ENCODE results near the gene PCLAF. TPM values are rescaled to one million over a fixed set of nuclear protein-coding genes. Genes with fewer than 3 reads are reported as not detected.

PCLAF gene
- total and polyA plus RNA-seq, 2 of the 13 experiments (the other 11 are each of a cell fraction or from before 2014, with no cell fraction given) = 98.6 to 98.9 TPM

DNA sequence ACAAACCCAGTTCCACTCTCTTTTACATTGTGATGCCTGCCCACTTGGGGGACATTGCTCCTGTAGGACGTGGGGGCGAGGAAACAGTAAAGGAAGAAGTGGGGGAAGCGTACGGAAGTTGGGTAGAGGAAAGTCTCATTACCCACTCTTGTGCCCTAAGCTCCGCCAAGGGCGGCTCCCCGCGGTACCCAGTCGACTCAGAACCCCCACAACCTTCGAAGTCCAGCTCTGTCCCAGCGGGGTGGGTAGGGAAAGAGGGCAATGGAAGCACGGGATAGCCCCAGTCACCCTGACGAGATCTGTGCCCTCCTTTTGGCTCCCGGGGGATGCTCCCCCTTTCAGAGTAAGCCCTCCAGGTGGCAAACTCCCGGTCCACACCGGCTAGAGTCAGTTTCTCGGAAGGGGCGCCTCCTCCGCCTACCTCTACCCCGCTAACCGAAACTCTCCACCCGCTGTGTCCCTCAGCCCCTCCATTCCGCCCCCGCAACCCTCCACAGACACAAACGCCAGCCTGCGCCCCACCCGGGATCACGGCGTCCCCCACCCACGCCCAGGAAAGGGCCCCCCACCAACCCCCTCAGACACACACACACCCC is 25.8 kb downstream of the PCLAF start (continued):
- no peak for TF ChIP-seq ZNF616 (CRISPR knock-in tag; IDR thresholded peaks at IDR 0.05; ENCODE audit: low read depth)
- no peak for TF ChIP-seq HOXA5 (CRISPR knock-in tag; IDR thresholded peaks at IDR 0.05)
- 0 out of 2 replicates have a peak, but pooled peaks have one; percentile 19 for TF ChIP-seq ZNF280B (CRISPR knock-in tag; IDR thresholded peaks at IDR 0.05; ENCODE audit: borderline replicate concordance)
- TF ChIP-seq ZFX (CRISPR knock-in tag; IDR thresholded peaks at IDR 0.05; ENCODE audit: low read depth) = 0 out of 2 replicates have a peak, but pooled peaks have one; percentile 5
- TF ChIP-seq IRF9 (CRISPR knock-in tag; IDR thresholded peaks at IDR 0.05; ENCODE audit: borderline replicate concordance) = 0 out of 2 replicates have a peak, but pooled peaks have one; percentile 3
- TF ChIP-seq KDM4B (CRISPR knock-in tag; IDR thresholded peaks at IDR 0.05) = no peak
- TF ChIP-seq KMT2A (CRISPR knock-in tag; IDR thresholded peaks at IDR 0.05) = 0 out of 2 replicates have a peak, but pooled peaks have one; percentile 4
- peak; percentile 2; the same call in 1 of the 2 replicates for TF ChIP-seq NFKB2 (CRISPR knock-in tag; IDR thresholded peaks at IDR 0.05; ENCODE audit: borderline replicate concordance)
- TF ChIP-seq ZNF761 (CRISPR knock-in tag; conservative IDR thresholded peaks at IDR 0.05) = no peak
- no peak for TF ChIP-seq SMAD1 (CRISPR knock-in tag; IDR thresholded peaks at IDR 0.05; ENCODE audit: borderline replicate concordance, low read depth)
- TF ChIP-seq ZNF710 (CRISPR knock-in tag; IDR thresholded peaks at IDR 0.05; ENCODE audit: borderline replicate concordance) = 0 out of 2 replicates have a peak, but pooled peaks have one; percentile 8
- no peak for TF ChIP-seq TBL1XR1 (IDR thresholded peaks at IDR 0.05; ENCODE audit: borderline replicate concordance, low read length, partially characterized antibody)
- 0 out of 2 replicates have a peak, but pooled peaks have one; percentile 2 for TF ChIP-seq ZNF275 (CRISPR knock-in tag; IDR thresholded peaks at IDR 0.05; ENCODE audit: borderline replicate concordance)
- no peak for TF ChIP-seq ZNF713 (CRISPR knock-in tag; IDR thresholded peaks at IDR 0.05)
- TF ChIP-seq, protein P1, sequence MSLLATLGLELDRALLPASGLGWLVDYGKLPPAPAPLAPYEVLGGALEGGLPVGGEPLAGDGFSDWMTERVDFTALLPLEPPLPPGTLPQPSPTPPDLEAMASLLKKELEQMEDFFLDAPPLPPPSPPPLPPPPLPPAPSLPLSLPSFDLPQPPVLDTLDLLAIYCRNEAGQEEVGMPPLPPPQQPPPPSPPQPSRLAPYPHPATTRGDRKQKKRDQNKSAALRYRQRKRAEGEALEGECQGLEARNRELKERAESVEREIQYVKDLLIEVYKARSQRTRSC (CRISPR knock-in tag; IDR thresholded peaks at IDR 0.05; ENCODE audit: low read depth) = no peak
- TF ChIP-seq, protein P2, sequence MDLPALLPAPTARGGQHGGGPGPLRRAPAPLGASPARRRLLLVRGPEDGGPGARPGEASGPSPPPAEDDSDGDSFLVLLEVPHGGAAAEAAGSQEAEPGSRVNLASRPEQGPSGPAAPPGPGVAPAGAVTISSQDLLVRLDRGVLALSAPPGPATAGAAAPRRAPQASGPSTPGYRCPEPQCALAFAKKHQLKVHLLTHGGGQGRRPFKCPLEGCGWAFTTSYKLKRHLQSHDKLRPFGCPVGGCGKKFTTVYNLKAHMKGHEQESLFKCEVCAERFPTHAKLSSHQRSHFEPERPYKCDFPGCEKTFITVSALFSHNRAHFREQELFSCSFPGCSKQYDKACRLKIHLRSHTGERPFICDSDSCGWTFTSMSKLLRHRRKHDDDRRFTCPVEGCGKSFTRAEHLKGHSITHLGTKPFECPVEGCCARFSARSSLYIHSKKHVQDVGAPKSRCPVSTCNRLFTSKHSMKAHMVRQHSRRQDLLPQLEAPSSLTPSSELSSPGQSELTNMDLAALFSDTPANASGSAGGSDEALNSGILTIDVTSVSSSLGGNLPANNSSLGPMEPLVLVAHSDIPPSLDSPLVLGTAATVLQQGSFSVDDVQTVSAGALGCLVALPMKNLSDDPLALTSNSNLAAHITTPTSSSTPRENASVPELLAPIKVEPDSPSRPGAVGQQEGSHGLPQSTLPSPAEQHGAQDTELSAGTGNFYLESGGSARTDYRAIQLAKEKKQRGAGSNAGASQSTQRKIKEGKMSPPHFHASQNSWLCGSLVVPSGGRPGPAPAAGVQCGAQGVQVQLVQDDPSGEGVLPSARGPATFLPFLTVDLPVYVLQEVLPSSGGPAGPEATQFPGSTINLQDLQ (CRISPR knock-in tag; IDR thresholded peaks at IDR 0.05) = no peak
- no peak for TF ChIP-seq ATM (IDR thresholded peaks at IDR 0.05; ENCODE audit: borderline replicate concordance)

All from HepG2 (cell line).